ENCODE data around the gene GOLGA8H. TPM values are rescaled to one million over a fixed set of nuclear protein-coding genes. Genes with fewer than 3 reads are reported as not detected.
"Not testable (repeated sequence)": the region's sequence is repeated elsewhere in the genome, so short reads cannot be mapped to it uniquely, and the experiment has no call there.

Gene GOLGA8H
- total RNA-seq, 1 donor from 2014 or later: not detected

GRCh38 chr15:30650012-30650929 is 46.4 kb downstream of the GOLGA8H start:
- TF ChIP-seq CTCF (IDR thresholded peaks at IDR 0.05; ENCODE audit: insufficient read depth, low read length, severe bottlenecking): no peak
- FAIRE-seq: no peak

GRCh38 chr15:30661154-30661553 is 57.3 kb downstream of the GOLGA8H start:
- H3K36me3 ChIP-seq (ENCODE audit: control insufficient read depth, insufficient read depth, low read length); FAIRE-seq; H3K27me3 ChIP-seq (ENCODE audit: control insufficient read depth, insufficient read depth, low read length); H3K4me3 ChIP-seq (ENCODE audit: low read depth, low read length): not testable (repeated sequence)
- peak; percentile 29 for DNase-seq (ENCODE audit: low read depth)
- peak; percentile 22 for TF ChIP-seq CTCF (IDR thresholded peaks at IDR 0.05; ENCODE audit: insufficient read depth, low read length, severe bottlenecking)

More at GRCh38 chr15:30650012-30650929, 46.4 kb downstream of the GOLGA8H start:
- no peaks in the 10 kb centered on the region for H3K36me3 ChIP-seq (ENCODE audit: control insufficient read depth, insufficient read depth, low read length)
- DNase-seq (ENCODE audit: low read depth): peak; percentile 50
- no peaks in the 10 kb centered on the region for H3K27me3 ChIP-seq (ENCODE audit: control insufficient read depth, insufficient read depth, low read length)
- no peak overlapping the region for H3K4me3 ChIP-seq (ENCODE audit: low read depth, low read length)

Other genes starting within 250 kb of the GOLGA8H start
- under 0.01 and 0.51 TPM in 2 replicates for gene CHRFAM7A, start 210.5 kb upstream of the GOLGA8H start, total RNA-seq
- gene GOLGA8R, start 189.8 kb upstream of the GOLGA8H start, total RNA-seq: 0.53 and 2.8 TPM in 2 replicates
- gene GOLGA8Q, start 52.0 kb upstream of the GOLGA8H start, total RNA-seq: 0.79 and 2.2 TPM in 2 replicates

Measured in bronchial epithelial cell (primary cell).